Measurements from ENCODE around the gene ARSG. TPM values are rescaled to one million over a fixed set of nuclear protein-coding genes. Genes with fewer than 3 reads are reported as not detected.

The ARSG gene
- total and polyA plus RNA-seq, 2 of the 13 experiments (the other 11 are each of a cell fraction or from before 2014, with no cell fraction given): 3.7 to 15.2 TPM

GRCh38 chr17:68291836-68292688, 767 bp downstream of the ARSG start (continued):
- TF ChIP-seq SNAPC4 (CRISPR knock-in tag; IDR thresholded peaks at IDR 0.05): 0 out of 2 replicates have a peak, but pooled peaks have one; percentile 92
- TF ChIP-seq HNRNPL (IDR thresholded peaks at IDR 0.05; ENCODE audit: low read depth, low read length): no peak
- TF ChIP-seq NR2F1 (CRISPR knock-in tag; IDR thresholded peaks at IDR 0.05): 0 out of 4 replicates have a peak, but pooled peaks of 1 of the 2 experiments have one; percentile 6
- 0 out of 2 replicates have a peak, but pooled peaks have one; percentile 58 for TF ChIP-seq TEF (CRISPR knock-in tag; IDR thresholded peaks at IDR 0.05)
- peak; percentile 58; the same call in 1 of the 2 replicates for TF ChIP-seq HMGXB3 (CRISPR knock-in tag; IDR thresholded peaks at IDR 0.05; ENCODE audit: borderline replicate concordance)
- TF ChIP-seq MLX (CRISPR knock-in tag; IDR thresholded peaks at IDR 0.05): no peak
- TF ChIP-seq MAX (IDR thresholded peaks at IDR 0.05): peak; percentile 72
- TF ChIP-seq JUNB (CRISPR knock-in tag; IDR thresholded peaks at IDR 0.05; ENCODE audit: borderline replicate concordance): no peak
- TF ChIP-seq CCDC6 (CRISPR knock-in tag; IDR thresholded peaks at IDR 0.05): 0 out of 2 replicates have a peak, but pooled peaks have one; percentile 20
- TF ChIP-seq ZFP37 (CRISPR knock-in tag; IDR thresholded peaks at IDR 0.05; ENCODE audit: borderline replicate concordance): no peak
- TF ChIP-seq TRIM22 (IDR thresholded peaks at IDR 0.05): no peak
- no peak for TF ChIP-seq ZNF841 (CRISPR knock-in tag; IDR thresholded peaks at IDR 0.05; ENCODE audit: borderline replicate concordance)
- no peak for TF ChIP-seq ZFP41 (CRISPR knock-in tag; IDR thresholded peaks at IDR 0.05; ENCODE audit: borderline replicate concordance)
- peak; percentile 92 for TF ChIP-seq ZNF761 (CRISPR knock-in tag; conservative IDR thresholded peaks at IDR 0.05)
- peak; percentile 29; the same call in 1 of the 2 replicates for TF ChIP-seq ZNF383 (CRISPR knock-in tag; IDR thresholded peaks at IDR 0.05; ENCODE audit: borderline replicate concordance)
